Medulla oblongata (tissue), 1 donor: Measurements from ENCODE around the gene ROR2.

ENCODE experiments used
- DNase-seq: peaks from one replicate; pipeline ENCODE4 v3.0.0-alpha.2; 2015; ENCODE audit errors: extremely low spot score

The ROR2 gene

GRCh38 chr9:91948597-91949391 is 1.2 kb downstream of the ROR2 start:
- DNase-seq = no peak

- no peak for DNase-seq
These were observed 1.9 kb downstream of the ROR2 start for GRCh38 chr9:91948101-91948596.

GRCh38 chr9:91946653-91947488 is 3.2 kb downstream of the ROR2 start:
- DNase-seq = no peak

GRCh38 chr9:91946196-91946595 is 3.8 kb downstream of the ROR2 start:
- no peak for DNase-seq

- DNase-seq = no peak
These were observed 4.5 kb downstream of the ROR2 start for GRCh38 chr9:91945277-91946085.

- no peak for DNase-seq
These were observed 5.3 kb downstream of the ROR2 start for GRCh38 chr9:91944711-91945110.

- DNase-seq = no peak
These were observed 6.3 kb downstream of the ROR2 start for GRCh38 chr9:91943478-91944470.

GRCh38 chr9:91942201-91942600 is 7.8 kb downstream of the ROR2 start:
- no peak for DNase-seq

GRCh38 chr9:91939978-91940377 is 10.1 kb downstream of the ROR2 start:
- DNase-seq = no peak

- no peak for DNase-seq
These were observed 12.3 kb downstream of the ROR2 start for GRCh38 chr9:91937727-91938126.

- DNase-seq = no peak
These were observed 13.0 kb downstream of the ROR2 start for GRCh38 chr9:91937056-91937455.

- no peak for DNase-seq
These were observed 14.1 kb downstream of the ROR2 start for GRCh38 chr9:91935805-91936514.

GRCh38 chr9:91935066-91935749 is 14.8 kb downstream of the ROR2 start:
- DNase-seq = no peak

- no peak for DNase-seq
These were observed 15.4 kb downstream of the ROR2 start for GRCh38 chr9:91934654-91935053.

GRCh38 chr9:91933556-91934352 is 16.3 kb downstream of the ROR2 start:
- DNase-seq = no peak

GRCh38 chr9:91930475-91930874 is 19.6 kb downstream of the ROR2 start:
- no peak for DNase-seq

- DNase-seq = no peak
These were observed 20.7 kb downstream of the ROR2 start for GRCh38 chr9:91929331-91929730.

- no peak for DNase-seq
These were observed 22.0 kb downstream of the ROR2 start for GRCh38 chr9:91927922-91928510.
